GM18507 (cell line): ENCODE results near the gene RHD.
A peak's percentile ranks its signal among the peaks of the same experiment; 100 is the strongest.
"Not testable (repeated sequence)": the region's sequence is repeated elsewhere in the genome, so short reads cannot be mapped to it uniquely, and the experiment has no call there.

Experiments used
- DNase-seq: peaks from one replicate; pipeline ENCODE4 v3.0.0; 2011; ENCODE audit warnings: low read depth; ENCODE audit not compliant: insufficient read length; ENCODE audit errors: extremely low spot score
- FAIRE-seq: peaks from 2 replicates; lab custom pipeline; 2011; peaks lifted over from hg19 to GRCh38; lab: Jason Lieb, UNC

Gene RHD

GRCh38 chr1:25338188-25338981 is 66.1 kb downstream of the RHD start, which contains the start of gene TMEM50A:
TSS of gene TMEM50A (plus strand) at chr1:25338334. CDS start at chr1:25340487, 2,153 bp downstream.
- FAIRE-seq, result peak; percentile 95

GRCh38 chr1:25338986-25339385 is 66.7 kb downstream of the RHD start:
- DNase-seq, result no peak
- no peak for FAIRE-seq

More at GRCh38 chr1:25338188-25338981, 66.1 kb downstream of the RHD start, which contains the start of gene TMEM50A:
- DNase-seq, result peak; percentile 81

- FAIRE-seq, result no peak
- DNase-seq, result no peak
Measured at GRCh38 chr1:25341746-25342145, 69.4 kb downstream of the RHD start.

- FAIRE-seq (no peak), DNase-seq (no peak)
Measured at GRCh38 chr1:25342846-25343245, 70.5 kb downstream of the RHD start.

GRCh38 chr1:25343872-25344271 is 71.6 kb downstream of the RHD start:
- no peak for FAIRE-seq
- no peak for DNase-seq

GRCh38 chr1:25347556-25347955 is 75.2 kb downstream of the RHD start:
- DNase-seq (no peak), FAIRE-seq (no peak)

- DNase-seq (no peak), FAIRE-seq (no peak)
Measured at GRCh38 chr1:25349606-25350005, 77.3 kb downstream of the RHD start.

- FAIRE-seq (no peak), DNase-seq (no peak)
Measured at GRCh38 chr1:25355841-25356395, 83.6 kb downstream of the RHD start.

- no peak for FAIRE-seq
Measured at GRCh38 chr1:25356441-25356840, 84.1 kb downstream of the RHD start.

GRCh38 chr1:25356848-25357247 is 84.5 kb downstream of the RHD start:
- no peak for DNase-seq
- FAIRE-seq, result no peak

More at GRCh38 chr1:25356441-25356840, 84.1 kb downstream of the RHD start:
- DNase-seq, result no peak

- FAIRE-seq (no peak), DNase-seq (no peak)
Measured at GRCh38 chr1:25360596-25361581, 88.6 kb downstream of the RHD start.

GRCh38 chr1:25361901-25362300 is 89.6 kb downstream of the RHD start:
- DNase-seq (no peak), FAIRE-seq (no peak)

GRCh38 chr1:25362634-25363559 is 90.6 kb downstream of the RHD start:
- FAIRE-seq, DNase-seq: not testable (repeated sequence)

GRCh38 chr1:25369241-25369640 is 96.9 kb downstream of the RHD start:
- FAIRE-seq, result no peak
- no peak for DNase-seq

- DNase-seq, FAIRE-seq: not testable (repeated sequence)
Measured at GRCh38 chr1:25369691-25370271, 97.5 kb downstream of the RHD start.

- DNase-seq, FAIRE-seq: not testable (repeated sequence)
Measured at GRCh38 chr1:25371757-25372156, 99.4 kb downstream of the RHD start.

- FAIRE-seq, DNase-seq: not testable (repeated sequence)
Measured at GRCh38 chr1:25378367-25378766, 106.1 kb downstream of the RHD start.
